ENCODE measurements around the gene UTP14A.
A peak's percentile ranks its signal among the peaks of the same experiment; 100 is the strongest.
"Not testable (repeated sequence)": the region's sequence is repeated elsewhere in the genome, so short reads cannot be mapped to it uniquely, and the experiment has no call there.

The UTP14A gene, protein sequence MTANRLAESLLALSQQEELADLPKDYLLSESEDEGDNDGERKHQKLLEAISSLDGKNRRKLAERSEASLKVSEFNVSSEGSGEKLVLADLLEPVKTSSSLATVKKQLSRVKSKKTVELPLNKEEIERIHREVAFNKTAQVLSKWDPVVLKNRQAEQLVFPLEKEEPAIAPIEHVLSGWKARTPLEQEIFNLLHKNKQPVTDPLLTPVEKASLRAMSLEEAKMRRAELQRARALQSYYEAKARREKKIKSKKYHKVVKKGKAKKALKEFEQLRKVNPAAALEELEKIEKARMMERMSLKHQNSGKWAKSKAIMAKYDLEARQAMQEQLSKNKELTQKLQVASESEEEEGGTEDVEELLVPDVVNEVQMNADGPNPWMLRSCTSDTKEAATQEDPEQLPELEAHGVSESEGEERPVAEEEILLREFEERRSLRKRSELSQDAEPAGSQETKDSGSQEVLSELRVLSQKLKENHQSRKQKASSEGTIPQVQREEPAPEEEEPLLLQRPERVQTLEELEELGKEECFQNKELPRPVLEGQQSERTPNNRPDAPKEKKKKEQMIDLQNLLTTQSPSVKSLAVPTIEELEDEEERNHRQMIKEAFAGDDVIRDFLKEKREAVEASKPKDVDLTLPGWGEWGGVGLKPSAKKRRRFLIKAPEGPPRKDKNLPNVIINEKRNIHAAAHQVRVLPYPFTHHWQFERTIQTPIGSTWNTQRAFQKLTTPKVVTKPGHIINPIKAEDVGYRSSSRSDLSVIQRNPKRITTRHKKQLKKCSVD

DNA sequence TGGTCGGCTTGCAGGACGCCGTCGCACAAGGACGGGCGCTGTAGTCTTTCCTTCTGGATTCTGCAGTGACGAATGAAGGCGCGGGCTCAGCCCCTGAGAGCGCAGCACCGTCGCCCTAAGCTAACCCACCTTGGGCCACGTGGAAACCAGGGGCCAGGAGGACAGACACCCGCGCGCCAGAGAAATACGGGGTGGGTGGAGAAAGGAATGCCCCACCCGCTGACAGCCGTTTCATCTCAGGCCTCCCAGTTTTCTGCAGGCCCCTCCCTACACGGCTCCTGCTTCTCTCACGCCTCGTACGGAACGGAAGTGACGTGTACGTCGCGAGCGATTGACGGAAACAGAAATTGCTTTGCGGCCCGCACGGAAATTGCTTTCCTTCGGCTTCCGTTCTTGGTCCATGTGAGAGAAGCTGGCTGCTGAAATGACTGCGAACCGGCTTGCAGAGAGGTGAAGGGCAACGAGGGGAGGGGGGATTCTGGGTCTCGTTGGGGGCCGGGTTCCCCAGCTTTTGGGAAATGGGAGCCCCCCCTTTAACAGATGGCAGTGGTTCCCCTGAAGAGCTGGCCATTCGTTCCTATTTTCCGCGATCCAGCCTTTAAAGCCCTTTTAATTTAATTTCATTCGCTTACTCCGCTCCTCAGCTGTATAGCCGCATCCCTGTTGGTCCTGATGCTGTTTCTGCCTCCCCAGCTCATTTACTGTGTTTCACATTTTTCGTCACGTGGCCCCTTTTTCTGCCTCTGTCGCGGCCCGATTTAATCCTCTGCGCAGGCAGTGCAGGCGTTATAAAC is at the start of gene UTP14A:
TSS of gene UTP14A (plus strand) at position 378 of the 794 bp plus-strand sequence. CDS start at position 425, 47 bp downstream.
- peaks cover 26% of the 10 kb centered on the region for H3K36me3 ChIP-seq (ENCODE audit: insufficient read depth, low read length)
- peak within 1 kb of the TSS; percentile 82 for H3K9ac ChIP-seq (ENCODE audit: low read length)
- H3F3A ChIP-seq (ENCODE audit: insufficient read depth, low read length): no peaks in the 10 kb centered on the region
- no peaks in the 10 kb centered on the region for H3K27me3 ChIP-seq (ENCODE audit: insufficient read depth, low read length)
- peaks cover 8% of the 10 kb centered on the region for H3K4me1 ChIP-seq (ENCODE audit: insufficient read depth, low read length, severe bottlenecking)
- H2AFZ ChIP-seq (ENCODE audit: low read length): 0 out of 2 replicates have a peak within 1 kb of the TSS, but pooled peaks have one; percentile 28
- peak within 1 kb of the TSS; percentile 90 for H3K4me2 ChIP-seq (ENCODE audit: low read length)
- no peaks in the 10 kb centered on the region for H3K9me3 ChIP-seq (ENCODE audit: low read length)
- H3K9me2 ChIP-seq (ENCODE audit: low read depth, low read length): no peaks in the 10 kb centered on the region
- TF ChIP-seq, protein P1, sequence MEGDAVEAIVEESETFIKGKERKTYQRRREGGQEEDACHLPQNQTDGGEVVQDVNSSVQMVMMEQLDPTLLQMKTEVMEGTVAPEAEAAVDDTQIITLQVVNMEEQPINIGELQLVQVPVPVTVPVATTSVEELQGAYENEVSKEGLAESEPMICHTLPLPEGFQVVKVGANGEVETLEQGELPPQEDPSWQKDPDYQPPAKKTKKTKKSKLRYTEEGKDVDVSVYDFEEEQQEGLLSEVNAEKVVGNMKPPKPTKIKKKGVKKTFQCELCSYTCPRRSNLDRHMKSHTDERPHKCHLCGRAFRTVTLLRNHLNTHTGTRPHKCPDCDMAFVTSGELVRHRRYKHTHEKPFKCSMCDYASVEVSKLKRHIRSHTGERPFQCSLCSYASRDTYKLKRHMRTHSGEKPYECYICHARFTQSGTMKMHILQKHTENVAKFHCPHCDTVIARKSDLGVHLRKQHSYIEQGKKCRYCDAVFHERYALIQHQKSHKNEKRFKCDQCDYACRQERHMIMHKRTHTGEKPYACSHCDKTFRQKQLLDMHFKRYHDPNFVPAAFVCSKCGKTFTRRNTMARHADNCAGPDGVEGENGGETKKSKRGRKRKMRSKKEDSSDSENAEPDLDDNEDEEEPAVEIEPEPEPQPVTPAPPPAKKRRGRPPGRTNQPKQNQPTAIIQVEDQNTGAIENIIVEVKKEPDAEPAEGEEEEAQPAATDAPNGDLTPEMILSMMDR (IDR thresholded peaks at IDR 0.05; ENCODE audit: low read length): no peak
- TF ChIP-seq EZH2 (IDR thresholded peaks at IDR 0.05; ENCODE audit: borderline replicate concordance, low read length): no peak
- H3K4me3 ChIP-seq (ENCODE audit: low read depth, low read length, poor library complexity, severe bottlenecking): peak within 1 kb of the TSS; percentile 79
- peaks cover 7% of the 10 kb centered on the region; the same call in 1 of the 2 replicates for H3K79me2 ChIP-seq (ENCODE audit: insufficient read depth, low read length)
- H3K27ac ChIP-seq (ENCODE audit: low read depth, low read length, poor library complexity, severe bottlenecking): peak within 1 kb of the TSS; percentile 22
- no peaks in the 10 kb centered on the region for H4K20me1 ChIP-seq (ENCODE audit: insufficient read depth, low read length)

DNA sequence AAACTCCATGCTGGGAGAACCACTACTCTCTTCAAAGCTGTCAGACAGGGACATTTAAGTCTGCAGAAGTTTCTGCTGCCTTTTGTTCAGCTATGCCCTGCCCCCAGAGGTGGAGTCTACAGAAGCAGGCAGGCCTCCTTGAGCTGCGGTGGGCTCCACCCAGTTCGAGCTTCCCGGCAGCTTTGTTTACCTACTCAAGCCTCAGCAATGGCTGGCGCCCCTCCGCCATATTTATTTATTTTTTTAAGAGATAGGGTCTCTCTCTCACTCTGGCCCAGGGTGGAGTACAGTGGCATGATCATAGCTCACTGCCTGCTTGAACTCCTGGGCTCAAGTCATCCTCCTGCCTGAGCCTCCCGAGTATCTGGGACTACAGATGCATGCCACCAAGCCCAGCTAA is 46.8 kb upstream of the UTP14A start:
- H3K4me2 ChIP-seq (ENCODE audit: low read length); H4K20me1 ChIP-seq (ENCODE audit: insufficient read depth, low read length); H3F3A ChIP-seq (ENCODE audit: insufficient read depth, low read length); H3K27ac ChIP-seq (ENCODE audit: low read depth, low read length, poor library complexity, severe bottlenecking); H2AFZ ChIP-seq (ENCODE audit: low read length); H3K9me3 ChIP-seq (ENCODE audit: low read length); H3K4me3 ChIP-seq (ENCODE audit: low read depth, low read length, poor library complexity, severe bottlenecking); H3K36me3 ChIP-seq (ENCODE audit: insufficient read depth, low read length); H3K27me3 ChIP-seq (ENCODE audit: insufficient read depth, low read length); H3K79me2 ChIP-seq (ENCODE audit: insufficient read depth, low read length); H3K9me2 ChIP-seq (ENCODE audit: low read depth, low read length); H3K9ac ChIP-seq (ENCODE audit: low read length); H3K4me1 ChIP-seq (ENCODE audit: insufficient read depth, low read length, severe bottlenecking): not testable (repeated sequence)

DNA sequence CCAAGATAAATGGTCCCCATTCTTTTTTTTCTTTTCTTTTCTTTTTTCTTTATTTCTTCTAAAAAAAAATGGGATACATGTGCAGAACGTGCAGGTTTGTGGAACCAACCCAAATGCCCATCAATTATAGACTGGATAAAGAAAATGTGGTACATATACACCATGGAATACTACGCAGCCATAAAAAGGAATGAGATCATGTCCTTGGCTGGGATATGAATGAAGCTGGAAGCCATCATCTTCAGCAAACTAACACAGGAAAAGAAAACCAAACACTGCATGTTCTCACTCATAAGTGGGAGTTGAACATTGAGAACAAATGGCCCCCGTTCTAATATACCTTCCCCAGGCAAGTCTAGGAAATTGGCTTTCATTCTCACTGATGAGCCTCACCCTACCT is 39.6 kb upstream of the UTP14A start:
- not testable (repeated sequence) for H3F3A ChIP-seq (ENCODE audit: insufficient read depth, low read length); H3K9me2 ChIP-seq (ENCODE audit: low read depth, low read length); H3K9ac ChIP-seq (ENCODE audit: low read length); H3K4me1 ChIP-seq (ENCODE audit: insufficient read depth, low read length, severe bottlenecking); H3K27me3 ChIP-seq (ENCODE audit: insufficient read depth, low read length); H2AFZ ChIP-seq (ENCODE audit: low read length); H3K79me2 ChIP-seq (ENCODE audit: insufficient read depth, low read length); H3K4me2 ChIP-seq (ENCODE audit: low read length); H3K36me3 ChIP-seq (ENCODE audit: insufficient read depth, low read length); H3K9me3 ChIP-seq (ENCODE audit: low read length); H4K20me1 ChIP-seq (ENCODE audit: insufficient read depth, low read length); H3K27ac ChIP-seq (ENCODE audit: low read depth, low read length, poor library complexity, severe bottlenecking); H3K4me3 ChIP-seq (ENCODE audit: low read depth, low read length, poor library complexity, severe bottlenecking)

DNA sequence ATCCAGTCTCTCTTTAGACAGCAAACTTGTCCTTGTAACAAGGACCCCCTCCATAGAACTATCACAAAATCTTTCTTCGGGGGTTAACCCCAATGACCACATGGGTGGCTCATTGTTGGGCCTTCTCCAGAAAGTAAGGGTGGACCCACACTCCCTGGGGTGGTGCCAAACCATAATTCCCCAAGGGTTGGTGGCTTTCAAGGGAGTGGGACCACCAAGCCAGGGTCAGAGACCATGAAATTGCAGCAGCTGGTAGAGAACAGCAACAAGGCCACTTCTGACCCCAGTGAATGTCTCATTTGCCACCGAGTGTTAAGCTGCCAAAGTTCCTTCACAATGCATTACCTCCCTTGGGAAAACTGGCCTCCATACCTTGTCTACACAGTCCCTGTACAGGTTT is 33.4 kb upstream of the UTP14A start:
- Histone ChIP-seq H3F3A (ENCODE audit: insufficient read depth, low read length) (no peaks in the 10 kb centered on the region), H3K4me3 (ENCODE audit: low read depth, low read length, poor library complexity, severe bottlenecking) (no peak overlapping the region), H3K9me3 (ENCODE audit: low read length) (no peaks in the 10 kb centered on the region), H3K9ac (ENCODE audit: low read length) (no peak overlapping the region), H4K20me1 (ENCODE audit: insufficient read depth, low read length) (no peaks in the 10 kb centered on the region), H3K27ac (ENCODE audit: low read depth, low read length, poor library complexity, severe bottlenecking) (no peak overlapping the region), H3K9me2 (ENCODE audit: low read depth, low read length) (no peaks in the 10 kb centered on the region), H2AFZ (ENCODE audit: low read length) (no peak overlapping the region), H3K79me2 (ENCODE audit: insufficient read depth, low read length) (no peaks in the 10 kb centered on the region), H3K4me1 (ENCODE audit: insufficient read depth, low read length, severe bottlenecking) (no peaks in the 10 kb centered on the region), H3K4me2 (ENCODE audit: low read length) (no peak overlapping the region), H3K36me3 (ENCODE audit: insufficient read depth, low read length) (no peaks in the 10 kb centered on the region), H3K27me3 (ENCODE audit: insufficient read depth, low read length) (no peaks in the 10 kb centered on the region)
- TF ChIP-seq, protein P1 (IDR thresholded peaks at IDR 0.05; ENCODE audit: low read length): no peak
- TF ChIP-seq EZH2 (IDR thresholded peaks at IDR 0.05; ENCODE audit: borderline replicate concordance, low read length): no peak

Data from OCI-LY1 (cell line).